Dendritic cell treated with granulocyte-macrophage colony-stimulating factor and Interleukin-4, amounts not matched to agents 40 ng/mL and 50 ng/mL, for 4 days (primary cell): Measurements from ENCODE around the gene NIF3L1.

ENCODE experiments used
- H3K27ac Mint-ChIP-seq: one replicate; pipeline ENCODE4 v1.8.0; 2022; ENCODE audit warnings: mild to moderate bottlenecking, mixed read lengths
- H3K27me3 Mint-ChIP-seq: one replicate; pipeline ENCODE4 v1.8.0; 2022; ENCODE audit warnings: mild to moderate bottlenecking, mixed read lengths
- H3K36me3 Mint-ChIP-seq: one replicate; pipeline ENCODE4 v1.8.0; 2022; ENCODE audit warnings: low read depth, mixed read lengths
- H3K4me1 Mint-ChIP-seq: one replicate; pipeline ENCODE4 v1.8.0; 2022; ENCODE audit warnings: low read depth, mixed read lengths
- H3K4me3 Mint-ChIP-seq: one replicate; pipeline ENCODE4 v1.8.0; 2022; ENCODE audit warnings: mild to moderate bottlenecking, moderate library complexity, mixed read lengths
- H3K9me3 Mint-ChIP-seq: one replicate; pipeline ENCODE4 v1.8.0; 2022; ENCODE audit warnings: mixed read lengths
- intact Hi-C: fragments of 100-400 bp; cut with micrococcal nuclease; formaldehyde crosslinking; loops from one replicate; pipeline ENCODE4 v1.15.0; 2022

Gene NIF3L1

DNA sequence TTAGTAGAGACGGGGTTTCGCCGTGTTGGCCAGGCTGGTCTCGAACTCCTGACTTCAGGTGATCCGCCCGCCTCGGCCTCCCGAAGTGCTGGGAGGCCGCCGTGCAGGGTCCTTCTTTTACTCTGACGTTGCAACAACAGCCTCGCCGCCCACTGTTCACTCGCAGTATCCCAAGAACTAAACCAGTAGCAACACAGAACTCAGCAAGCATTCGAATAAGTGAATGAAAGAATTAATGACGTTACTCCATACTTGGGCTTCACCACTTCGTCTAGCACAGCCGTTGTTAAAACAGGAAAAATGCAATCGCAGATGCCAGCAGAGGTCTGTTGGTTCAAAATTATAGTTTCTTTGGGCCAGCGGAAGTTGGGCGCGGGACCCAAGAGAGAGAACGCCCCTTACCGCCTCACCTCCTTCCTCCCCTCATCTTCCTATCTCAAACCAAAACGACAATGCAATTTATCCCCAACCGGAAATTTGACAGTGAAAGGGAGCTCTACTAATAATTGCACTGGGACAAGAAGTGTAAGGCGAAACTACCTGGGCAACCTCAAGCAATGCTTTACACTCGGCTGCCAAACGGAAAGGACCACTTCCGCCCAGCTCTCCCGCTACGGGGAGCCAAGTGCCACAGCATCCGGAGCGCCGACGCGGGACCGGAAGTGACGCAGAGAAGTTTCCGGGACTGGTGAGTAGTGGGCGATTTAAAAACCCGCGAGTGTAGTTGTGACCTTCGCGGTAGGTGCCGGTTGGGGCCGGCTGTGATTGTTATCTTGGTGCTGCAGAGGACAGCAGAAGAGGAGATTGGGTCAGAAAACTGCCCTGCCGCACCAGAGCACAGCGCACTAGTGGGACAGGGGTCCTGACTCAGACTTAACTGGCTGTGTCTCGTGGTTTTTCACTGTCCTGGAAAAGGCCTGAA is at the start of gene NIF3L1, which contains the start of gene PPIL3:
NIF3L1 (plus strand) TSS at position 668 of the 922 bp plus-strand sequence. CDS start 2,573 bp downstream, outside the sequence.
PPIL3 (minus strand) TSS at position 374 of the 922 bp plus-strand sequence. CDS start 1,462 bp downstream, outside the sequence.
- H3K4me1 Mint-ChIP-seq: peaks cover 45% of the 10 kb centered on the region

DNA sequence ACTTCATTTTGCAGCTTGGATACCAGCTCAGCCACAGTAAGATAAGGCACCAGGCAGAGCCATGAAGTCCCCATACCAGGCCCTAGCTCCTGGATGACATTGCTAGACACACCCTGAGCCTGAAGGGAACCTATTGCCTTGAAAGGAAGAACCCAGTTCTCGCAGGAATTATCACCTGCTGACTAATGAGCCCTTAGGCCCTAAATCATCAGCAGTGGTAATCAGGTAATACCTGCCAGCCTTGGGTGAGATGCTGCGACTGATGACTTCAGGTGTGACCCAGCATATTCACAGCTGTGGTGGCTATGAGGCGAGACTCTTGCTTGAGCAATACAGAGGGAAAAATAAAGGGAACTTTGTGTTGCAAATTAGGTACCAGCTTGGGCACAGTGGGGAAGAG is 49.7 kb upstream of the NIF3L1 start:
- Mint-ChIP-seq H3K4me3 (no peak overlapping the region), H3K4me1 (no peaks in the 10 kb centered on the region), H3K9me3 (peaks cover 18% of the 10 kb centered on the region), H3K36me3 (no peaks in the 10 kb centered on the region), H3K27ac (no peak overlapping the region), H3K27me3 (no peaks in the 10 kb centered on the region)
- intact Hi-C loops: no loop called here

More for the DNA sequence above, at the start of gene NIF3L1, which contains the start of gene PPIL3:
- Mint-ChIP-seq H3K27me3 (no peaks in the 10 kb centered on the region), H3K36me3 (peaks cover 70% of the 10 kb centered on the region), H3K9me3 (no peaks in the 10 kb centered on the region), H3K4me3 (peak within 1 kb of the TSS; percentile 94), H3K27ac (peak within 1 kb of the TSS; percentile 98)
- intact Hi-C loops: loop anchor here (1.0 to 2.0 kb wide), 3 partner anchors 25 to 176 kb away; partner anchors contain the start of genes BZW1 and CLK1

DNA sequence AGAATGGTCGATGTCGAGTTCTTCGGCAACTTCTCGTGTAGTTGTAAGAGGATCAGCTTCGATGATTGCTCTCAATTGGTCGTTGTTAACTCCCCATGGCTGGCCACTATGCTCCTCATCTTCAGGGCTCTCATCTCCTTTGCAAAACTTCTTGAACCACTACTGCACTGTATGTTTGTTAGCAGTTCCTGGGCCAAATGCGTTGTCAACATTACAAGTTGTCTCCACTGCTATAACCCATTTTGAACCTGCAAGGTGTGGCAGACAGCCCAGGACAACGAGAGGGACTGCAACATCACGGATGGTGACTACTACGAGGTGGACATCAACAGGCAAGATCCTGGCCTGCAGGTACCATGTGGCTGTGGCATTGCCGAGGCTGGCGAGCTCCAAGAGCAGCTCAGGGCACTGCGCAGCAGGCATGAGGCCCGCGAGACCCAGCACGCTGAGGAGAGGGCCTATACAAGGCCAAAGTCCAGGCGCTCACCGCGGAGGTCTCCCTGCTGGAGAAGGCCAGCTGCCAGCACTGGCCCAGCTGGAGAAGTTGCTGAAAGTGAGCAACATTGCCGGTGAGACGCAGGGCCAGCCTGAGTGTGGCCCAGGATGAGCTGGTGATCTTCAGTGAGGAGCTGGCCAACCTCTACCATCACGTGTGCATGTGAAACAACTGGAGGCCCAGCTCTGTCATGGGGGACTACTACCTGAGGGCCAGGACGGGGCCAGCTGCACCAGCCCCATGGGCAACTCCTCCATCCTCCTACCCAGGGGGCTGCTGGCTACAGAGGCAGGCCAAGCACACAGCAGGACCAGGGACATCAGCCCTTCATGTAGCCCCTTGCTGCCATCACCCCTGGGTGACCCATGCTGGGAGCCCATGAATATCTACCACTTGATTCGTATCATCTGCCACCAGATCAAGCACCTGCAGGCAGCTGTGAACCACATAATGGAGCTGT is 44.9 kb upstream of the NIF3L1 start:
- Mint-ChIP-seq H3K27ac (no peak overlapping the region), H3K27me3 (no peaks in the 10 kb centered on the region), H3K4me1 (no peaks in the 10 kb centered on the region), H3K4me3 (no peak overlapping the region), H3K9me3 (no peaks in the 10 kb centered on the region), H3K36me3 (no peaks in the 10 kb centered on the region)
- intact Hi-C loops: no loop called here

- no peaks in the 10 kb centered on the region for H3K4me1 Mint-ChIP-seq
- H3K27me3 Mint-ChIP-seq: no peaks in the 10 kb centered on the region
- no peak overlapping the region for H3K4me3 Mint-ChIP-seq
- H3K9me3 Mint-ChIP-seq: no peaks in the 10 kb centered on the region
- peaks cover under 1% of the 10 kb centered on the region for H3K36me3 Mint-ChIP-seq
- intact Hi-C loops: no loop called here
- no peak overlapping the region for H3K27ac Mint-ChIP-seq
Observed at GRCh38 chr2:200845194-200845593, 44.0 kb upstream of the NIF3L1 start.

DNA sequence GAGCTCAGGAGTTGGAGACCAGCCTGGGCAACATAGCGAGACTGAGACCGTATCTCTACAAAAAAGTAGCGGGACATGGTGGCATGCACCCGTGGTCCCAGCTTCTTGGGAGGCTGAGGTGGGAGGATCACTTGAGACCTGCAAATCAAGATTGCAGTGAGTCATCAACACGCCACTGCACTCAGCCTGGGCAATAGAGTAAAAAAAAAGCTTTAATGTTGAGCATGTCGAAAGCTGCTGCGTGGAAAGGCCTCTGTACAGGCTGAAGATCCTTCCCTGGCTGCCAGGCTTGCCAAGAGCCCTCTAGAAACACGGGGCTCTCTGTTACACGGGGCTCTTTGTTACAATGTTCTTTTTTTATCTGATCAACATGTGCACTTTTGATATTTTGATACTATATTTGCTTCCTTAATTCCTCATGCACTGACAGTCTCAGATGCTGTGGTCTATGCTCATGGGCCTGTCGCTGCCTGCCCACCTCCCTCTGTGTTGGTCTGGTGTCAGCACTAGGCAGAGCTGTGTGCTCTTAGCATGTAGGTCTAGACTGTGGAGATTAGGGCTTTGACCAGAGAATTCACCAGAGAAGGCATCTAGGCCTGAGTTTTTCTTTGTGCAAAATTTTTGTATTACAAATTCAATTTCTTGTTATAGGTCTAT is 43.4 kb upstream of the NIF3L1 start:
- Mint-ChIP-seq H3K36me3 (peaks cover 7% of the 10 kb centered on the region), H3K27me3 (no peaks in the 10 kb centered on the region), H3K4me1 (no peaks in the 10 kb centered on the region), H3K27ac (no peak overlapping the region), H3K4me3 (no peak overlapping the region), H3K9me3 (no peaks in the 10 kb centered on the region)
- intact Hi-C loops: no loop called here

DNA sequence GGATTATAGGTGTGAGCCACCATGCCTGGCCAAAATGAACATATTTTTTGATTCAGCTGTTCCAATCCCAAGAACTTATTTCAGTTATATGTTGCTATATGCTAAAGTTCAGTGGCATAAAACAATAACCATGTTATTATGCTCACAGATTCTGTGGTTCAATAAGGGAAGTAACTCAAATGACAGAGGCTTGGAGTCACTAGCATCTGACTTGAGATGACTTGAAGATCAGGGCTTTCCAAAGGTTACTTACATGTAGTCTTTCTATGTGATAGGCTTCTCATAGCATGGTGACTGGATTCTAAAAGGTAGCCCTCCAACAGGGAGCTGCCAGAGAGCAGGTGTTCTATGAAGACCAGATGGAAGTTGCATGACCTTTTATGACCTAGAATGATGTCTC is 41.9 kb upstream of the NIF3L1 start:
- Mint-ChIP-seq H3K27ac (no peak overlapping the region), H3K4me3 (no peak overlapping the region), H3K27me3 (no peaks in the 10 kb centered on the region), H3K36me3 (peaks cover 22% of the 10 kb centered on the region), H3K9me3 (no peaks in the 10 kb centered on the region), H3K4me1 (peaks cover 2% of the 10 kb centered on the region)
- intact Hi-C loops: no loop called here

GRCh38 chr2:200847939-200848338 is 41.2 kb upstream of the NIF3L1 start:
- Mint-ChIP-seq H3K27ac (no peak overlapping the region), H3K4me1 (peaks cover 6% of the 10 kb centered on the region), H3K4me3 (no peak overlapping the region), H3K36me3 (peaks cover 28% of the 10 kb centered on the region), H3K27me3 (no peaks in the 10 kb centered on the region), H3K9me3 (no peaks in the 10 kb centered on the region)
- intact Hi-C loops: no loop called here

- peaks cover 6% of the 10 kb centered on the region for H3K4me1 Mint-ChIP-seq
- no peak overlapping the region for H3K4me3 Mint-ChIP-seq
- intact Hi-C loops: no loop called here
Observed at GRCh38 chr2:200850512-200851256, 38.5 kb upstream of the NIF3L1 start.

DNA sequence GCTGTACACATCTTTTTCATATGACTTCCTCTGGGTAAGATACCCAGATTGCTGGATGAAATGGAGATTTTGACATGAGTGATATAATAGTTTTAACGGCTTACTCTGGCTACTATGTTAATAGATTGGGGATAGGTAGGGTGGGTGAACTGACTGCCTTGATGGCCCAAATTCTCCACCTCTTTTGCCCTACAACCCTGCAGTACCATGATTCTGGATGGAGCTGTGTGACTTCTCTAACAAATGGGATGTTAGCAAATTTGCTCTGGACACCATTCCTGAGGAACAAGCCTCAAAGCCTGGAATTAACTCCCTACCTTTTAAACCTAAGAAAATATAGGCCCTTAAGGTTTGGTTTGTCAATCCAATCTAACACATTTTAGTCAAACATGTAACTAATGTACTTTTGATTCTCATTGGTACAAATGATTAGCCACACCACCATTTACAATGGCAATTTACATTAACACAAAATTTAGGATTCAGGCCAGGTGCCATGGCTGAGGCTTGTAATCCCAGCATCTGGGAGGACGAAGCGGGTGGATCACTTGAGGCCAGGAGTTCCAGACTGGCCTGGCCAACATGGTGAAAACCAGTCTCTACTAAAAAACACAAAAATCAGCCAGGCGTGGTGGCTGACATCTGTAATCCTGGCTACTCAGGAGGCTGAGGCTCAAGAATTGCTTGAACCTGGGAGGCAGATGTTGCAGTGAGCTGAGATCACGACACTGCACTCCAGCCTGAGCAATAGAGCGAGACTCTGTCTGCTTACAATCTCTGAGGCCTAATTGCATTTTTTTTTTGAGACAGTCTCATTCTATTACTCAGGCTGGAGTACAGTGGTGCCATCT is 37.5 kb upstream of the NIF3L1 start:
- H3K9me3 Mint-ChIP-seq: no peaks in the 10 kb centered on the region
- no peak overlapping the region for H3K4me3 Mint-ChIP-seq
- peaks cover 6% of the 10 kb centered on the region for H3K4me1 Mint-ChIP-seq
- no peak overlapping the region for H3K27ac Mint-ChIP-seq
- intact Hi-C loops: no loop called here
- peaks cover 65% of the 10 kb centered on the region for H3K36me3 Mint-ChIP-seq
- H3K27me3 Mint-ChIP-seq: no peaks in the 10 kb centered on the region

More at GRCh38 chr2:200850512-200851256, 38.5 kb upstream of the NIF3L1 start:
- Mint-ChIP-seq H3K27me3 (no peaks in the 10 kb centered on the region), H3K27ac (no peak overlapping the region), H3K36me3 (peaks cover 56% of the 10 kb centered on the region), H3K9me3 (no peaks in the 10 kb centered on the region)

DNA sequence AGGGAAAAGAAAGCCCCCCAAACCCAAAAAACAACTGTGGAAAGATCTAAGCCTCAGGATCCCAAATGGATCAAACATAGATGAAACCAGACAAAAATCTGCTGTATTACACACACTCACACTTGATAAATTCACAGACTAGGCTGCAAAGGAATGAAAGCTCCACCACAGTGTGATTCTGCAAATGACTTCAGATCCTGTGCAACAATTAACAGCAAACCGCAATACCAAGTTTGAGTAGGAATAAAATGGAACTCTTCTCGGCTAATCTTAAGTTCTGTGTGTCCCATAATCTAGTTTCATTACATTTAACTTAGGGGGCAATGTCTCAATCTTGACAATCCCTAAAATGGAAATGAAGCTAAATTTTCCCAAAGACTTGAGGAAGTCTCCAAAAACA is 36.6 kb upstream of the NIF3L1 start:
- no peak overlapping the region for H3K27ac Mint-ChIP-seq
- H3K27me3 Mint-ChIP-seq: no peaks in the 10 kb centered on the region
- H3K36me3 Mint-ChIP-seq: peaks cover 75% of the 10 kb centered on the region
- H3K9me3 Mint-ChIP-seq: no peaks in the 10 kb centered on the region
- peaks cover 6% of the 10 kb centered on the region for H3K4me1 Mint-ChIP-seq
- H3K4me3 Mint-ChIP-seq: no peak overlapping the region
- intact Hi-C loops: no loop called here

GRCh38 chr2:200856806-200857205 is 32.4 kb upstream of the NIF3L1 start:
- Mint-ChIP-seq H3K4me3 (no peak overlapping the region), H3K27me3 (no peaks in the 10 kb centered on the region), H3K27ac (no peak overlapping the region), H3K36me3 (peaks cover 97% of the 10 kb centered on the region), H3K4me1 (peaks cover 38% of the 10 kb centered on the region), H3K9me3 (no peaks in the 10 kb centered on the region)
- intact Hi-C loops: no loop called here

GRCh38 chr2:200860092-200860795 is 28.9 kb upstream of the NIF3L1 start:
- peaks cover 44% of the 10 kb centered on the region for H3K4me1 Mint-ChIP-seq
- peak overlapping the region; percentile 14 for H3K27ac Mint-ChIP-seq
- no peaks in the 10 kb centered on the region for H3K9me3 Mint-ChIP-seq
- intact Hi-C loops: no loop called here
- H3K27me3 Mint-ChIP-seq: no peaks in the 10 kb centered on the region
- peak overlapping the region; percentile 67 for H3K4me3 Mint-ChIP-seq
- H3K36me3 Mint-ChIP-seq: peaks cover 90% of the 10 kb centered on the region
